RPMI7951 (cell line): Measurements from ENCODE around the gene GLT8D1. TPM values are rescaled to one million over a fixed set of nuclear protein-coding genes. Genes with fewer than 3 reads are reported as not detected.
"Not testable (repeated sequence)": the region's sequence is repeated elsewhere in the genome, so short reads cannot be mapped to it uniquely, and the experiment has no call there.

ENCODE experiments used
- DNase-seq: peaks from one replicate; pipeline ENCODE4 v3.0.0-alpha.2; 2012; ENCODE audit warnings: low read depth
- total RNA-seq: library from RNA; depleted of rRNA; stranded (reverse); fragments of >200 nt; shearing (Covaris generic); gene quantifications from 2 replicates; pipeline ENCODE4 v1.2.3, GENCODE V29; 2014; rRNA removed

The GLT8D1 gene
- total RNA-seq, 1 experiment from 2014 or later, result 130 TPM

GRCh38 chr3:52681596-52681995, 24.0 kb downstream of the GLT8D1 start:
- no peak for DNase-seq

DNA sequence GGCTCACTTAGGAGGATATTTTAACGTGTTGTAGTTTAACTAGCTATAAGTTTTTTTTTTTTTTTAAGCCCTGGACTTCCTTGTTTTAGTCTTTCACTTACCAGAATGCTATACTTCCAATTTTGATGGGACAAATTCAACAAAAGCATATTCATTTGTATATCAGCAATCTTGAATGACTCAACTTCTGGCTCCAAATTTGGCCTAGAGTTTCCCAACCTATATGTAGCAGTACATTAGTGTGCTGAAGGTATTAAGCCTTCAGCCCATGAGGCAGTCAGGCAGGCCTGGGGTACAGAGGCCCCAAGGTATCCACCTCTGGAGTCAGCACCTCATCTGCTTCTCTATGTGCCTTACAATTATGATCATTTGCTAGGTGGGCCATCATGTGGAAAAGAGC, 25.8 kb downstream of the GLT8D1 start:
- DNase-seq, result no peak

DNA sequence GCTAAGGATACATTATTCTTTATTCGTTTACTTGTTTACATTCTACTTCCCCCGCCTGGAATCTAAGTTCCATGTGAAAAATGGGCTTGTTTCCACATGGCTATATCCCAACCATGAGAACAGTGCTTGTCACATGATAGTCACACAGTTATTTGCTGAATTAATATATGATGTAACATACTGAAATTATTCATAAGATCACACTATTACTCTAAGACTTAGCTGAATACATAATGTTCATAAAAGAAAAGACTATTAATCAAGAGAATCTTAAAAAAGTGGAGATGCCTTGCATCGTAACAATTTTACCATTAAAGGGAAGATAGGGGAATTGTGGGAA, 26.4 kb downstream of the GLT8D1 start:
- no peak for DNase-seq

GRCh38 chr3:52678265-52679198, 27.1 kb downstream of the GLT8D1 start:
- DNase-seq, result no peak

GRCh38 chr3:52676201-52676600, 29.4 kb downstream of the GLT8D1 start:
- DNase-seq, result not testable (repeated sequence)

DNA sequence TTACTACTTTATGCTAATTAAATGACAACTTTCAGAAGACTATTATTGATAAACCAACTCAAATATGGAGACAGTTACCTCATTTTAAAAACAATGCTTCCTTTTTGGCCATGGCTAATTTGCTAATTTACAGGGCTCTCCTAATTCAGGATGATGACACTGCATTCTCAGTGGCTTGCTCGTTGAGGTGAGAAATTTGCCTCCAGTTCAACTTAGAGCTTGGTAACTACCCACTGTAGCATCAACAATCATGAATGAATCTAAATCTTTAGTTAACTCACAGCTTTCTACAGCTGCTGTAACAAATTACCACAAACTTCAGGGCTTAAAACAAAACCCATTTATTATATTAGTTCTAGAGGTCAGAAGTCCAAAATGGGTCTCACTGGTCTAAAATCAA, 33.9 kb downstream of the GLT8D1 start:
- DNase-seq, result no peak

- DNase-seq, result peak; percentile 100
Observed at GRCh38 chr3:52670621-52671521, 34.7 kb downstream of the GLT8D1 start.

GRCh38 chr3:52663098-52663497, 42.5 kb downstream of the GLT8D1 start:
- no peak for DNase-seq

DNA sequence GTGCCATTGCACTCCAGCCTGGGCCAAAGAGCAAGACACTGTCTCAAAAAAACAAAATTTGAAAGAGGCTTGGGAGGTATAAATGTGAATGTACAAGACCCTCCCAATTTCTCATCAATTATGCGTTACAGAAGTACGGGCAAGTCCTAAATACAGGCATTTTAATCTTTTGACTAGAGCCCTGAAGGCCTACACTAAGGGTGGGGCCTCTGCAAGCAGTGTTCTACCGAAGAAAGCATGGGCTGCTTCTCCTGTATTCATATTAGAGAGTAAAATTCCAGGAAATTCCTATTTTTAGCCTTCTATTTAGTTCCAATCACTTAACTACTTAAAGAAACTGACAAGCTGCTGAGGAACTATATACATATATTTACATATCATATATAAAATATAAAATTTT, 45.5 kb downstream of the GLT8D1 start:
- no peak for DNase-seq

- no peak for DNase-seq
Observed at GRCh38 chr3:52655895-52656294, 49.7 kb downstream of the GLT8D1 start.

DNA sequence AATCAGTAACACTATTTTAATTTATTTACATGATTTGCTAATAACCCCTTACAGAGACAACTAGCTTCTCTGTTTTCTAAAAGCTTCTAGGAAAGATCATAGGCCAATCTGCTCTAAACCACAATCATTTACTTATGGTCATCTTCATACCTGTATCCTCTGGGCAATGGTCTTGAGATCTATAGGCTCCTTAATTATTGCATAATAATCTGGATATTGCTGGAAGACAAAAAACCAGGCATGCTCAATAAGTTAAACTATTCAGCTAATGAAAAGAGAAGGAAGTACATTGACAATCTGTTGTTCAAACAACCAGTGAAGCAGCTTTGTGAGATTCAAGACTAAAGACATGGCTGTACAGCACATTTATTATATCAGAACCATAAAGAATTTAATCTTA, 54.0 kb downstream of the GLT8D1 start:
- DNase-seq, result no peak

DNA sequence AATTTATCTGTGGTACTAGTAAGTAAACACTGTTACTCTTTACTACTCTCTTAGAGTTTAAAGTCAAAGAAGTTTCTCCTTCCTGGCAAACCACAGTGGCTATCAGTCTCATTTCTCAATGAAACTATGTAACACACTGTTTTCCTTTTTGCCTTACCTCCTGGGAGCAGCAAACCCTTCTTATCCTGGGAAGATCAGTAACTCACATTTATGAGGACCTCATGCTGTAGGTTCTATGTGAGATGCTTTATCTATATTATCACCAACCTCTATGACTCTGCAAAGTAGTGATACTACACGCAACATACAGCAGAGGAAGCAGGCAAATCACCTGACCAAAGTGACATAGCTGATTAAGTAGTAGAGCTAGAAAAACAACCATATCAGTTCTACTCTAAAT, 55.2 kb downstream of the GLT8D1 start:
- DNase-seq, result no peak

DNA sequence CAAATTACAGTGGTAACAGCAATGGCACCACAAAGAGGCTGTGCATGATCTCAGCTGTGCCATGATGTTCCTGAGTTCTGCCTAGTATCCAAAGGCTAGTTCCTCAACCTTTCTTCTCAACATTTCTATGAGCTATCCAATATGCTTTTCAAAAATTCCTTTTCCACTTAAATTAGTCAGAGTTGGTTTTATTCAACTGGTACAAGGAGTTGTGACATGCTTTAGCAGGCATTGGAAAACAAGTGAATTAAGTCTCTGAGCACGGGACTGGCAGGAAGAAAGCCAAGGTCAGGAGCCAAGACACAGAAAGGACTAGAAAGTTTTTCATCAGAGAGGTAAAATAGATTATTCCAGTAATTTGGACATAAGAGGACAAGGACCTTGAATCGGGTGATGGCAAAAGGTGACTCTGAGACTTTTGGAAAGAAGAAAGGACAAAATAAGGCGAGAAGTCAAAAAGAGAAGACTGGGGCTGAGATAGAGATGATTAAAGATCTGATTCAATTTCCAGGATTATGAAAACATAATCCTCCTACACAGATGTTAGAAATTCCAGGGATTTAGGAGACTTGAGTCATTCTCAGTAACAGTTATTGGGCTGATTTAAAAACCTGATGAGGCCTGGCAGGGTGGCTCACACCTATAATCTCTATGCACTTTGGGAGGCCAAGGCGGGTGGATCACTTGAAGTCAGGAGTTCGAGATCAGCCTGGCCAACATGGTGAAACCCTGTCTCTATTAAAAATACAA, 56.0 kb downstream of the GLT8D1 start:
- DNase-seq, result no peak

GRCh38 chr3:52645549-52645948, 60.0 kb downstream of the GLT8D1 start:
- DNase-seq, result no peak

Other genes with a start within 250 kb of the GLT8D1 start
- gene STAB1, start 210.5 kb downstream of the GLT8D1 start, total RNA-seq, result under 0.01 TPM in 2 replicates
- gene NT5DC2, start 171.9 kb downstream of the GLT8D1 start, total RNA-seq, result 130 and 180 TPM in 2 replicates
- gene UQCC5, start 169.2 kb downstream of the GLT8D1 start, total RNA-seq, result 13.0 and 14.0 TPM in 2 replicates
- 38.9 and 51.4 TPM in 2 replicates for gene PBRM1, start 19.9 kb downstream of the GLT8D1 start, total RNA-seq
- 129 and 147 TPM in 2 replicates for gene GNL3, start 19.8 kb downstream of the GLT8D1 start, total RNA-seq
- gene SPCS1, start 315 bp upstream of the GLT8D1 start, total RNA-seq, result 209 and 214 TPM in 2 replicates
- gene NEK4, start 65.1 kb upstream of the GLT8D1 start, total RNA-seq, result 17.7 and 21.3 TPM in 2 replicates
- not detected in 2 replicates for gene ITIH1, start 71.8 kb upstream of the GLT8D1 start, total RNA-seq
- gene ITIH3, start 89.0 kb upstream of the GLT8D1 start, total RNA-seq, result not detected in 2 replicates
- gene ITIH4, start 124.9 kb upstream of the GLT8D1 start, total RNA-seq, result 0.48 and 0.68 TPM in 2 replicates
- 1.1 and 1.3 TPM in 2 replicates for gene MUSTN1, start 129.2 kb upstream of the GLT8D1 start, total RNA-seq
- 10.5 and 12.1 TPM in 2 replicates for gene STIMATE, start 191.8 kb upstream of the GLT8D1 start, total RNA-seq